K562 (cell line): ENCODE data around the gene DAZAP1.

Experiments used
- BDP1 ChIP-seq: IDR thresholded peaks from 3 replicates; pipeline ENCODE4 v1.6.1; 2011; ENCODE audit not compliant: insufficient read length, insufficient read depth
- CBX1 ChIP-seq: sonication (generic); IDR thresholded peaks from 2 replicates; pipeline ENCODE4 v1.6.1; 2016; ENCODE audit warnings: antibody characterized with exemption, low read depth, mild to moderate bottlenecking
- CREB1 ChIP-seq, 2 experiments: sonication (generic) in 1 of 2; formaldehyde crosslinking in 1 of 2; IDR thresholded peaks; 2 replicates each; pipeline versions ENCODE4 v1.6.1 to v1.8.0; 2012 to 2022; ENCODE audit warnings: inconsistent platforms in 1 of 2, mild to moderate bottlenecking in 1 of 2, missing genetic modification reagents in 1 of 2, moderate library complexity in 1 of 2
- EP300 ChIP-seq: IDR thresholded peaks from 2 replicates; pipeline ENCODE4 v1.6.1; 2012; ENCODE audit warnings: low read length, improper control_type of control experiment
- HDAC2 ChIP-seq: fragments of 450-650 bp; IDR thresholded peaks from 2 replicates; pipeline ENCODE4 v1.6.1; 2016; ENCODE audit warnings: mild to moderate bottlenecking
- POLR2A ChIP-seq: fragments of 450-650 bp; conservative IDR thresholded peaks from 2 replicates; pipeline ENCODE4 v1.6.1; 2016
- RFX1 ChIP-seq: fragments of 450-650 bp; IDR thresholded peaks from 2 replicates; pipeline ENCODE4 v1.6.1; 2016; ENCODE audit warnings: mild to moderate bottlenecking, moderate library complexity
- SOX6 ChIP-seq: fragments of 450-650 bp; IDR thresholded peaks from 2 replicates; pipeline ENCODE4 v1.6.1; 2014; ENCODE audit warnings: mild to moderate bottlenecking
- TF ChIP-seq, protein P1 (sequence below), 3 experiments: IDR thresholded peaks in 2 of 3; conservative IDR thresholded peaks in 1 of 3; 2 replicates each; pipeline ENCODE4 v1.5.1; 2011 to 2012; ENCODE audit warnings: low read length in 3 of 3, mild to moderate bottlenecking in 3 of 3, control low read depth in 2 of 3, improper control_type of control experiment in 1 of 3, inconsistent platforms in 1 of 3, low read depth in 1 of 3, mixed read lengths in 1 of 3, moderate library complexity in 1 of 3; ENCODE audit not compliant: insufficient read depth in 2 of 3

DNA sequence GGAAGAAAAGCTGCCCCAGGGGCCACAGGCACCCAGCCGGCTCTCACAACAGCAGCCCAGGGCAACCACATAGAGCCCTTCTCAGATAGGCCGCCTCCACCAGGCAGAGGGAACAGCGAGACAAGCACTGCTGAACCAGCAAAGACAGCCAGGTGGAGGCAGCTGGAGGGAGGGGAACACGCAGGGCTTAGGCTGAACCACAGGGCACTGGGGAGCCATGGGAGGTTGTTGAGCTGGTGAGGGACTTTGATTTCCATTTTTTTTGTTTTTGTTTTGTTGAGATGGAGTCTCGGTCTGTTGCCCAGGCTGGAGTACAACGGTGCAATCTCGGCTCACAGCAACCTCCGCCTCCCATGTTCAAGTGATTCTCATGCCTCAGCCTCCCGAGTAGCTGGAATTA, 9.5 kb upstream of the DAZAP1 start:
- TF ChIP-seq BDP1 (no peak), CBX1 (peak; percentile 88), EP300 (no peak), SOX6 (no peak), RFX1 (no peak), CREB1 (IDR thresholded peaks at IDR 0.05) (no peak), CREB1 (CRISPR knock-in tag; IDR thresholded peaks at IDR 0.05) (no peak), POLR2A (no peak), HDAC2 (peak; percentile 73; the same call in 1 of the 2 replicates)
- TF ChIP-seq, protein P1, sequence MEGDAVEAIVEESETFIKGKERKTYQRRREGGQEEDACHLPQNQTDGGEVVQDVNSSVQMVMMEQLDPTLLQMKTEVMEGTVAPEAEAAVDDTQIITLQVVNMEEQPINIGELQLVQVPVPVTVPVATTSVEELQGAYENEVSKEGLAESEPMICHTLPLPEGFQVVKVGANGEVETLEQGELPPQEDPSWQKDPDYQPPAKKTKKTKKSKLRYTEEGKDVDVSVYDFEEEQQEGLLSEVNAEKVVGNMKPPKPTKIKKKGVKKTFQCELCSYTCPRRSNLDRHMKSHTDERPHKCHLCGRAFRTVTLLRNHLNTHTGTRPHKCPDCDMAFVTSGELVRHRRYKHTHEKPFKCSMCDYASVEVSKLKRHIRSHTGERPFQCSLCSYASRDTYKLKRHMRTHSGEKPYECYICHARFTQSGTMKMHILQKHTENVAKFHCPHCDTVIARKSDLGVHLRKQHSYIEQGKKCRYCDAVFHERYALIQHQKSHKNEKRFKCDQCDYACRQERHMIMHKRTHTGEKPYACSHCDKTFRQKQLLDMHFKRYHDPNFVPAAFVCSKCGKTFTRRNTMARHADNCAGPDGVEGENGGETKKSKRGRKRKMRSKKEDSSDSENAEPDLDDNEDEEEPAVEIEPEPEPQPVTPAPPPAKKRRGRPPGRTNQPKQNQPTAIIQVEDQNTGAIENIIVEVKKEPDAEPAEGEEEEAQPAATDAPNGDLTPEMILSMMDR (IDR thresholded peaks at IDR 0.05 in 2 of 3, conservative IDR thresholded peaks at IDR 0.05 in 1 of 3; ENCODE audit: insufficient read depth in 2 of 3, low read depth in 1 of 3, low read length in 3 of 3), result no peak
